Lower leg skin (tissue), 3 donors: Measurements from ENCODE around the gene MRPL49.

Experiments used
- POLR2A ChIP-seq, 2 donors: fragments of 450-650 bp; IDR thresholded peaks; one replicate each; pipeline ENCODE4 v1.6.1; 2016 to 2017; ENCODE audit warnings: antibody characterized with exemption in 2 of 2, mild to moderate bottlenecking in 1 of 2, moderate library complexity in 1 of 2
- TF ChIP-seq, protein P1 (sequence below), 3 donors: fragments of 450-650 bp; IDR thresholded peaks; one replicate each; pipeline ENCODE4 v1.5.1; 2016; ENCODE audit warnings: antibody characterized with exemption in 3 of 3, mild to moderate bottlenecking in 3 of 3, moderate library complexity in 2 of 3

DNA sequence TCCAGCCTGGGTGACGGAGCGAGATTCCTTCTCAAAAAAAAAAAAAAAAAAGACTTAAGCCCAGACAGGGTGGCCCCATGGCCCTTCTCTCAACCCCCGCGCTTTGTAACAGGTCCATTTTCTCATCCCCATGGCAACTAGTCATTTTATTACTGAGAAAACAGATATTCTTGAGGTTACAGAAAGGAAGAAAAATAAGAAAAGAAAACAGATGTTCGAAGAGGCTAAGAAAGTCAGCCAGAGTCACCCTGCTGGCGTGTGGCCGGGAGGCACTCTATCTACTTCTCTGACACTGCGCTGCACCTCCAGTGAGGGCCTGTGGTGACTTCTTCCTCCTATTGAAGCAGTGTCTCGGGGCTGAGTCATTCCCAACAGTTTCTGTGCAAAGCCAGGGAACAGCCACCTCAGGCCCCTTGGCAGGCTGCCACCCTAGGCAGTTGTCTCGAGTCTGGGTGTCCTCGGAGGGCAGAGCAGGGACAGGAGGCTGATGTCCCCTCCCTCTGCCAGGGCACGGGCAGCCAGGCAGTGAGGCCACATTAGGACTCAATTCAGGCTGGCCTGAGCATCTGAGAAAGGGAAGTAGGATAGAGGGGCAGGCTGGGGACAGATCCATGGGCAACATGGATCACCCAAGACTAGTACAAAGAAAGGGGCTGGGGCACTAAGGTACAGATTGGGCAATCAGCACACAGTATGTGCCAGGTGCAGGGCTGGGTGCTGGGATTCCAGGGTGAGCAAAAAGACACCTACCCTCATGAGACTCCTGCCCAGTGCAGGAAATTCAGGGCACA, 28.6 kb downstream of the MRPL49 start:
- TF ChIP-seq, protein P1, sequence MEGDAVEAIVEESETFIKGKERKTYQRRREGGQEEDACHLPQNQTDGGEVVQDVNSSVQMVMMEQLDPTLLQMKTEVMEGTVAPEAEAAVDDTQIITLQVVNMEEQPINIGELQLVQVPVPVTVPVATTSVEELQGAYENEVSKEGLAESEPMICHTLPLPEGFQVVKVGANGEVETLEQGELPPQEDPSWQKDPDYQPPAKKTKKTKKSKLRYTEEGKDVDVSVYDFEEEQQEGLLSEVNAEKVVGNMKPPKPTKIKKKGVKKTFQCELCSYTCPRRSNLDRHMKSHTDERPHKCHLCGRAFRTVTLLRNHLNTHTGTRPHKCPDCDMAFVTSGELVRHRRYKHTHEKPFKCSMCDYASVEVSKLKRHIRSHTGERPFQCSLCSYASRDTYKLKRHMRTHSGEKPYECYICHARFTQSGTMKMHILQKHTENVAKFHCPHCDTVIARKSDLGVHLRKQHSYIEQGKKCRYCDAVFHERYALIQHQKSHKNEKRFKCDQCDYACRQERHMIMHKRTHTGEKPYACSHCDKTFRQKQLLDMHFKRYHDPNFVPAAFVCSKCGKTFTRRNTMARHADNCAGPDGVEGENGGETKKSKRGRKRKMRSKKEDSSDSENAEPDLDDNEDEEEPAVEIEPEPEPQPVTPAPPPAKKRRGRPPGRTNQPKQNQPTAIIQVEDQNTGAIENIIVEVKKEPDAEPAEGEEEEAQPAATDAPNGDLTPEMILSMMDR (IDR thresholded peaks at IDR 0.05) = no peak
- no peak for TF ChIP-seq POLR2A (IDR thresholded peaks at IDR 0.05)
